GM21367 (cell line): ENCODE measurements around the gene ASRGL1.

Experiments
- ATAC-seq: cut with Tn5 transposase; IDR thresholded peaks from one replicate; pipeline ENCODE4 v1.9.1; 2021; ENCODE audit not compliant: unreplicated experiment

ASRGL1 gene

DNA sequence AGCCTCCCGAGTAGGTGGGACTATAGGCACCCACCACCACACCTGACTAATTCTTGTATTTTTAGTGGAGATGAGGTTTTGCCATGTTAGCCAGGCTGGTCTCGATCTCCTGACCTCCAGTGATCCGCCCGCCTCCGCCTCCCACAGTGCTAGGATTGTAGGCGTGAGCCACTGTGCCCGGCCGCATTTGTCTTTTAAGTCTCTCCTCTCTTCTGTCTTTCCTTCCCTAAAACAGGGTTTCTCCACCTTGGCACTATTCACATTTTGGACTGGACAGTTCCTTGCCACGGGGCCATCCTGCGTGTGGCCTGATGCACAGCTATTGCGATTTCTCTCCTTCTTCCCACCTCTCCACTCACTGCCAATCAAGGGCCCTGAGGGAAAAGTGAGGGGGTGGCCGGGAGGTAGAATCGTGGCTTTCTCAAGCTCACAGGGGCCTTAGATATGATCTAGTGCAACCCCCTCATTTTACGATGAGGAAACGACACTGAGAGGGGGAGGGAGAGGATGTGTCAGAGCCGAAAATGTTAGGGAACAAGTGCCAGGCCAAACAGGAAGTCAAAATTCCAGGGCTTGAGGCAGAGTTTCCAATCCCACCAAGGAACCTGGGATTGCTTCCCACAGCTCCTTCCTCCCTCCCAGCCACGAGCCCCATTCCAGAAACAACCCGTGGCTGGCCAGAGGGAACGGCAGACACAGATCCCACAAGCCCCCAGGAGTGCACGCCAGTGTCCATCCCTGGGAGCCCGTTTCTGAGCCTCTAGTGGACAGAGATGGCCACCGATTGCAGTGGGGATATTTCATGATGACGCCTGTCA is 102.7 kb downstream of the ASRGL1 start:
- no peak for ATAC-seq
